Measurements from ENCODE around the gene RND3.

The RND3 gene

GRCh38 chr2:150507071-150507470, 19.6 kb upstream of the RND3 start:
- Mint-ChIP-seq H3K27me3 (ENCODE audit: low read depth) (no peaks in the 10 kb centered on the region), H3K27ac (no peak overlapping the region), H3K4me1 (no peaks in the 10 kb centered on the region), H3K9me3 (no peaks in the 10 kb centered on the region), H3K4me3 (no peak overlapping the region), H3K36me3 (ENCODE audit: low read depth) (no peaks in the 10 kb centered on the region)
- no peak for TF ChIP-seq CTCF (IDR thresholded peaks at IDR 0.05; ENCODE audit: unreplicated experiment in 3 of 3)

- no peak for TF ChIP-seq CTCF (IDR thresholded peaks at IDR 0.05; ENCODE audit: unreplicated experiment in 3 of 3)
- Mint-ChIP-seq H3K27ac (no peak overlapping the region), H3K27me3 (ENCODE audit: low read depth) (no peaks in the 10 kb centered on the region), H3K36me3 (ENCODE audit: low read depth) (no peaks in the 10 kb centered on the region), H3K9me3 (no peaks in the 10 kb centered on the region), H3K4me1 (no peaks in the 10 kb centered on the region), H3K4me3 (no peak overlapping the region)
These were observed 17.7 kb upstream of the RND3 start for GRCh38 chr2:150505178-150505577.

GRCh38 chr2:150495993-150496627, 8.6 kb upstream of the RND3 start:
- H3K9me3 Mint-ChIP-seq: no peaks in the 10 kb centered on the region
- H3K4me3 Mint-ChIP-seq: no peak overlapping the region
- no peak for TF ChIP-seq CTCF (IDR thresholded peaks at IDR 0.05; ENCODE audit: unreplicated experiment in 3 of 3)
- H3K4me1 Mint-ChIP-seq: peaks cover 7% of the 10 kb centered on the region
- H3K27me3 Mint-ChIP-seq (ENCODE audit: low read depth): no peaks in the 10 kb centered on the region
- no peaks in the 10 kb centered on the region for H3K36me3 Mint-ChIP-seq (ENCODE audit: low read depth)
- H3K27ac Mint-ChIP-seq: no peak overlapping the region

- no peak overlapping the region for H3K27ac Mint-ChIP-seq
- H3K36me3 Mint-ChIP-seq (ENCODE audit: low read depth): no peaks in the 10 kb centered on the region
- TF ChIP-seq CTCF (IDR thresholded peaks at IDR 0.05; ENCODE audit: unreplicated experiment in 3 of 3): no peak
- no peaks in the 10 kb centered on the region for H3K27me3 Mint-ChIP-seq (ENCODE audit: low read depth)
- no peaks in the 10 kb centered on the region for H3K9me3 Mint-ChIP-seq
- H3K4me3 Mint-ChIP-seq: no peak overlapping the region
- H3K4me1 Mint-ChIP-seq: peaks cover 7% of the 10 kb centered on the region
These were observed 7.5 kb upstream of the RND3 start for GRCh38 chr2:150495001-150495400.

- no peak overlapping the region for H3K27ac Mint-ChIP-seq
- TF ChIP-seq CTCF (IDR thresholded peaks at IDR 0.05; ENCODE audit: unreplicated experiment in 3 of 3): no peak
- no peak overlapping the region for H3K4me3 Mint-ChIP-seq
- H3K4me1 Mint-ChIP-seq: peaks cover 7% of the 10 kb centered on the region
- H3K27me3 Mint-ChIP-seq (ENCODE audit: low read depth): no peaks in the 10 kb centered on the region
- H3K36me3 Mint-ChIP-seq (ENCODE audit: low read depth): no peaks in the 10 kb centered on the region
- no peaks in the 10 kb centered on the region for H3K9me3 Mint-ChIP-seq
These were observed 6.9 kb upstream of the RND3 start for GRCh38 chr2:150494234-150494945.

GRCh38 chr2:150491943-150492342, 4.5 kb upstream of the RND3 start:
- Mint-ChIP-seq H3K27me3 (ENCODE audit: low read depth) (no peaks in the 10 kb centered on the region), H3K4me3 (no peak overlapping the region), H3K27ac (no peak overlapping the region), H3K4me1 (peaks cover 7% of the 10 kb centered on the region), H3K36me3 (ENCODE audit: low read depth) (no peaks in the 10 kb centered on the region), H3K9me3 (no peaks in the 10 kb centered on the region)
- no peak for TF ChIP-seq CTCF (IDR thresholded peaks at IDR 0.05; ENCODE audit: unreplicated experiment in 3 of 3)
